ENCODE results near the gene GSX2.

GSX2 gene

DNA sequence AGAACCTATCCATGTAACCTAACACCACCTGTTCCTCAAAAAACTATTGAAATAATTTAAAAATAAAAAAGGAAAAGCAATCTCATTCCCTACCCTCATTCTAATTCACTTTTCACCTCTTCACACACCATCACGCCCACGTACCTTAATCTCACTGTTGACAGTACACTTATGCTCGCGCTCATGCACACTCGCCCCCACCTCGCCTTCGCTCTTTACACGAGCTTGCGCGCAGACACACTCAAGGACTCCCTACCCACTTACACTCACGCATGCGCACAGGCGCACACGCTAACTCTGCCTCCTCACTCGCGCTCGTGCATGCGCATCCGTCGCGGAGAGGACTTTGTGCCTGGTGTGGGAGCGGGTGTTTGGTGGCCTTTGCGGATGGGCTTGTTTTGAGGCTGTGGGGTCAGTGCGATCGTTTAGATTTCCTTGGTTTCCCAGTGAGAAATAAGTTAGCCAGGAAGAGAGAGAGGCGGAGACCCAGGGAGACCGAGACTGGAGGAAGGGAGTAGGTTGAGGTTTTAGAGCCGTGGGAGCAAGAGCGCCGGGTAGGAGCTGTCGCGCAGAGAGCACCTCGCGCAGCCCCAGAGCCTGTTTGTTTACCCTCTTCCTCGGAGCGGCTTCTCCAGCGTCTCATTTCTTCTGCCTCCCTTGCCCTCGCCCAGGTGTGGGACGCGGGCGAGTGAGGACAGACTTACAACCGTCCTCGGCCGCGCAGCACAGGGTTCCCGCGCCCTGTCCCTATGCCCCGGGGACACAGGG, 8.1 kb upstream of the GSX2 start:
- Histone ChIP-seq H3K36me3 (ENCODE audit: low read depth) (no peaks in the 10 kb centered on the region), H3K4me3 (ENCODE audit: severe bottlenecking) (peak overlapping the region; percentile 31), H3K27ac (ENCODE audit: poor library complexity, severe bottlenecking) (no peak overlapping the region), H3K9me3 (ENCODE audit: severe bottlenecking) (no peaks in the 10 kb centered on the region), H3K4me1 (ENCODE audit: insufficient read depth, poor library complexity, severe bottlenecking) (no peaks in the 10 kb centered on the region), H3K27me3 (ENCODE audit: insufficient read depth, poor library complexity, severe bottlenecking) (no peaks in the 10 kb centered on the region)
- peak; percentile 75 for ATAC-seq (ENCODE audit: low read depth)
- TF ChIP-seq, protein P1, sequence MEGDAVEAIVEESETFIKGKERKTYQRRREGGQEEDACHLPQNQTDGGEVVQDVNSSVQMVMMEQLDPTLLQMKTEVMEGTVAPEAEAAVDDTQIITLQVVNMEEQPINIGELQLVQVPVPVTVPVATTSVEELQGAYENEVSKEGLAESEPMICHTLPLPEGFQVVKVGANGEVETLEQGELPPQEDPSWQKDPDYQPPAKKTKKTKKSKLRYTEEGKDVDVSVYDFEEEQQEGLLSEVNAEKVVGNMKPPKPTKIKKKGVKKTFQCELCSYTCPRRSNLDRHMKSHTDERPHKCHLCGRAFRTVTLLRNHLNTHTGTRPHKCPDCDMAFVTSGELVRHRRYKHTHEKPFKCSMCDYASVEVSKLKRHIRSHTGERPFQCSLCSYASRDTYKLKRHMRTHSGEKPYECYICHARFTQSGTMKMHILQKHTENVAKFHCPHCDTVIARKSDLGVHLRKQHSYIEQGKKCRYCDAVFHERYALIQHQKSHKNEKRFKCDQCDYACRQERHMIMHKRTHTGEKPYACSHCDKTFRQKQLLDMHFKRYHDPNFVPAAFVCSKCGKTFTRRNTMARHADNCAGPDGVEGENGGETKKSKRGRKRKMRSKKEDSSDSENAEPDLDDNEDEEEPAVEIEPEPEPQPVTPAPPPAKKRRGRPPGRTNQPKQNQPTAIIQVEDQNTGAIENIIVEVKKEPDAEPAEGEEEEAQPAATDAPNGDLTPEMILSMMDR (IDR thresholded peaks at IDR 0.05; ENCODE audit: poor library complexity, severe bottlenecking): no peak
- no peak for DNase-seq (ENCODE audit: low spot score)

- Histone ChIP-seq H3K27me3 (ENCODE audit: insufficient read depth, poor library complexity, severe bottlenecking) (no peaks in the 10 kb centered on the region), H3K4me1 (ENCODE audit: insufficient read depth, poor library complexity, severe bottlenecking) (no peaks in the 10 kb centered on the region), H3K9me3 (ENCODE audit: severe bottlenecking) (no peaks in the 10 kb centered on the region), H3K36me3 (ENCODE audit: low read depth) (no peaks in the 10 kb centered on the region), H3K27ac (ENCODE audit: poor library complexity, severe bottlenecking) (no peak overlapping the region), H3K4me3 (ENCODE audit: severe bottlenecking) (peak overlapping the region; percentile 31)
- TF ChIP-seq, protein P1 (IDR thresholded peaks at IDR 0.05; ENCODE audit: poor library complexity, severe bottlenecking): no peak
- DNase-seq (ENCODE audit: low spot score): no peak
- no peak for ATAC-seq (ENCODE audit: low read depth)
Measured at GRCh38 chr4:54092405-54093323, 7.3 kb upstream of the GSX2 start.

GRCh38 chr4:54093324-54094240, 6.4 kb upstream of the GSX2 start:
- H3K4me3 ChIP-seq (ENCODE audit: severe bottlenecking): no peak overlapping the region
- TF ChIP-seq, protein P1 (IDR thresholded peaks at IDR 0.05; ENCODE audit: poor library complexity, severe bottlenecking): no peak
- H3K36me3 ChIP-seq (ENCODE audit: low read depth): no peaks in the 10 kb centered on the region
- H3K27ac ChIP-seq (ENCODE audit: poor library complexity, severe bottlenecking): no peak overlapping the region
- H3K4me1 ChIP-seq (ENCODE audit: insufficient read depth, poor library complexity, severe bottlenecking): no peaks in the 10 kb centered on the region
- ATAC-seq (ENCODE audit: low read depth): no peak
- peaks cover 8% of the 10 kb centered on the region for H3K27me3 ChIP-seq (ENCODE audit: insufficient read depth, poor library complexity, severe bottlenecking)
- no peaks in the 10 kb centered on the region for H3K9me3 ChIP-seq (ENCODE audit: severe bottlenecking)
- no peak for DNase-seq (ENCODE audit: low spot score)

- no peak overlapping the region for H3K4me3 ChIP-seq (ENCODE audit: severe bottlenecking)
- TF ChIP-seq, protein P1 (IDR thresholded peaks at IDR 0.05; ENCODE audit: poor library complexity, severe bottlenecking): no peak
- H3K36me3 ChIP-seq (ENCODE audit: low read depth): no peaks in the 10 kb centered on the region
- no peaks in the 10 kb centered on the region for H3K9me3 ChIP-seq (ENCODE audit: severe bottlenecking)
- H3K27ac ChIP-seq (ENCODE audit: poor library complexity, severe bottlenecking): no peak overlapping the region
- no peak for ATAC-seq (ENCODE audit: low read depth)
- H3K4me1 ChIP-seq (ENCODE audit: insufficient read depth, poor library complexity, severe bottlenecking): no peaks in the 10 kb centered on the region
- no peak for DNase-seq (ENCODE audit: low spot score)
- H3K27me3 ChIP-seq (ENCODE audit: insufficient read depth, poor library complexity, severe bottlenecking): peaks cover 17% of the 10 kb centered on the region
Measured at GRCh38 chr4:54094451-54094850, 5.5 kb upstream of the GSX2 start.
